ENCODE results near the gene PLA2G12B. TPM values are rescaled to one million over a fixed set of nuclear protein-coding genes. Genes with fewer than 3 reads are reported as not detected.
"Not testable (repeated sequence)": the region's sequence is repeated elsewhere in the genome, so short reads cannot be mapped to it uniquely, and the experiment has no call there.

Gene PLA2G12B
- total RNA-seq, 6 donors from 2014 or later = 0.61 to 12.2 (median 3.2) TPM

GRCh38 chr10:72912736-72913135, 41.9 kb downstream of the PLA2G12B start:
- Histone ChIP-seq H3K4me3 (no peak overlapping the region), H3K9me3 (no peaks in the 10 kb centered on the region), H3K27ac (no peak overlapping the region), H3K27me3 (no peaks in the 10 kb centered on the region), H3K4me1 (no peaks in the 10 kb centered on the region), H3K36me3 (no peaks in the 10 kb centered on the region)
- WGBS, 2 donors = 93 to 95% methylated on average over 4 of the region's 4 CpGs
- ATAC-seq (ENCODE audit: low FRiP score in 2 of 2) = no peak
- no peak for DNase-seq
- no peak for TF ChIP-seq EP300 (IDR thresholded peaks at IDR 0.05)
- TF ChIP-seq POLR2AphosphoS5 (IDR thresholded peaks at IDR 0.05) = no peak
- TF ChIP-seq, protein P1, sequence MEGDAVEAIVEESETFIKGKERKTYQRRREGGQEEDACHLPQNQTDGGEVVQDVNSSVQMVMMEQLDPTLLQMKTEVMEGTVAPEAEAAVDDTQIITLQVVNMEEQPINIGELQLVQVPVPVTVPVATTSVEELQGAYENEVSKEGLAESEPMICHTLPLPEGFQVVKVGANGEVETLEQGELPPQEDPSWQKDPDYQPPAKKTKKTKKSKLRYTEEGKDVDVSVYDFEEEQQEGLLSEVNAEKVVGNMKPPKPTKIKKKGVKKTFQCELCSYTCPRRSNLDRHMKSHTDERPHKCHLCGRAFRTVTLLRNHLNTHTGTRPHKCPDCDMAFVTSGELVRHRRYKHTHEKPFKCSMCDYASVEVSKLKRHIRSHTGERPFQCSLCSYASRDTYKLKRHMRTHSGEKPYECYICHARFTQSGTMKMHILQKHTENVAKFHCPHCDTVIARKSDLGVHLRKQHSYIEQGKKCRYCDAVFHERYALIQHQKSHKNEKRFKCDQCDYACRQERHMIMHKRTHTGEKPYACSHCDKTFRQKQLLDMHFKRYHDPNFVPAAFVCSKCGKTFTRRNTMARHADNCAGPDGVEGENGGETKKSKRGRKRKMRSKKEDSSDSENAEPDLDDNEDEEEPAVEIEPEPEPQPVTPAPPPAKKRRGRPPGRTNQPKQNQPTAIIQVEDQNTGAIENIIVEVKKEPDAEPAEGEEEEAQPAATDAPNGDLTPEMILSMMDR (IDR thresholded peaks at IDR 0.05) = no peak
- no peak for TF ChIP-seq POLR2A (IDR thresholded peaks at IDR 0.05)

- no peaks in the 10 kb centered on the region for H3K4me1 ChIP-seq
- ATAC-seq (ENCODE audit: low FRiP score in 2 of 2) (no peak), DNase-seq (no peak)
- no peaks in the 10 kb centered on the region for H3K9me3 ChIP-seq
- TF ChIP-seq EP300 (IDR thresholded peaks at IDR 0.05) (no peak), POLR2A (IDR thresholded peaks at IDR 0.05) (no peak), POLR2AphosphoS5 (IDR thresholded peaks at IDR 0.05) (no peak)
- TF ChIP-seq, protein P1 (IDR thresholded peaks at IDR 0.05) = no peak
- H3K27me3 ChIP-seq = no peaks in the 10 kb centered on the region
- no peak overlapping the region for H3K27ac ChIP-seq
- no peak overlapping the region for H3K4me3 ChIP-seq
- 91 to 93% methylated on average over 2 of the region's 2 CpGs for WGBS, 2 donors
- no peaks in the 10 kb centered on the region for H3K36me3 ChIP-seq
These were observed 42.8 kb downstream of the PLA2G12B start for GRCh38 chr10:72911758-72912157.

DNA sequence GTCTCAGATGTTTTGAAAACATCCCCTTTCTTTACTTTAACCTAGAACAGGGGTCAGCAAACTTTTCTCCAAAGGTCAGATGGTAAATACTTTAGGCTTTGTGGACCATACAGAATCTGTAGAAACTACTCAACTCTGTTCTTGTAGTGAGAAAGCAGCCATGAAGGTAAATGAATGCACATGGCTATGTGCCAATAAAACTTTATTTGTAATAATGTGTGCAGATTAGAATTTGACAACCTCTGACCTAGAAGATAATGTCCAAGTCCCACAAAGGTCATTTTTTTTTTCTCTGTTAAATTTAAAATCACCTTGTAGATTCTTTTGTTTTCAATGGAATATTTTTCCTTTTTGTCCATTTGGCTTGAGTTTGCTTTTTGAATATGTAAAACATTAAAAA, 43.9 kb downstream of the PLA2G12B start:
- Histone ChIP-seq H3K4me1 (no peaks in the 10 kb centered on the region), H3K4me3 (no peak overlapping the region), H3K27me3 (no peaks in the 10 kb centered on the region), H3K36me3 (no peaks in the 10 kb centered on the region), H3K9me3 (no peaks in the 10 kb centered on the region), H3K27ac (no peak overlapping the region)
- DNase-seq = no peak
- TF ChIP-seq EP300 (IDR thresholded peaks at IDR 0.05) = no peak
- no peak for TF ChIP-seq POLR2A (IDR thresholded peaks at IDR 0.05)
- no peak for ATAC-seq (ENCODE audit: low FRiP score in 2 of 2)

GRCh38 chr10:72906446-72906845, 48.2 kb downstream of the PLA2G12B start:
- no peak for DNase-seq
- TF ChIP-seq, protein P1 (IDR thresholded peaks at IDR 0.05) = no peak
- TF ChIP-seq EP300 (IDR thresholded peaks at IDR 0.05) = no peak
- no peak for TF ChIP-seq POLR2AphosphoS5 (IDR thresholded peaks at IDR 0.05)
- TF ChIP-seq POLR2A (IDR thresholded peaks at IDR 0.05) = no peak
- 82 to 87% methylated on average over 6 of the region's 6 CpGs for WGBS, 2 donors

GRCh38 chr10:72904806-72905205, 49.8 kb downstream of the PLA2G12B start:
- 81 to 82% methylated on average over 3 of the region's 3 CpGs for WGBS, 2 donors
- Histone ChIP-seq H3K4me3 (no peak overlapping the region), H3K36me3 (no peaks in the 10 kb centered on the region), H3K27ac (no peak overlapping the region), H3K27me3 (no peaks in the 10 kb centered on the region), H3K4me1 (no peaks in the 10 kb centered on the region), H3K9me3 (no peaks in the 10 kb centered on the region)
- DNase-seq = no peak
- TF ChIP-seq, protein P1 (IDR thresholded peaks at IDR 0.05) = no peak
- TF ChIP-seq POLR2A (IDR thresholded peaks at IDR 0.05) (no peak), EP300 (IDR thresholded peaks at IDR 0.05) (no peak), POLR2AphosphoS5 (IDR thresholded peaks at IDR 0.05) (no peak)
- no peak for ATAC-seq (ENCODE audit: low FRiP score in 2 of 2)

More at GRCh38 chr10:72906446-72906845, 48.2 kb downstream of the PLA2G12B start:
- no peaks in the 10 kb centered on the region for H3K9me3 ChIP-seq
- no peak overlapping the region for H3K4me3 ChIP-seq
- H3K36me3 ChIP-seq = no peaks in the 10 kb centered on the region
- no peak overlapping the region for H3K27ac ChIP-seq
- no peaks in the 10 kb centered on the region for H3K27me3 ChIP-seq
- no peaks in the 10 kb centered on the region for H3K4me1 ChIP-seq
- no peak for ATAC-seq (ENCODE audit: low FRiP score in 2 of 2)

DNA sequence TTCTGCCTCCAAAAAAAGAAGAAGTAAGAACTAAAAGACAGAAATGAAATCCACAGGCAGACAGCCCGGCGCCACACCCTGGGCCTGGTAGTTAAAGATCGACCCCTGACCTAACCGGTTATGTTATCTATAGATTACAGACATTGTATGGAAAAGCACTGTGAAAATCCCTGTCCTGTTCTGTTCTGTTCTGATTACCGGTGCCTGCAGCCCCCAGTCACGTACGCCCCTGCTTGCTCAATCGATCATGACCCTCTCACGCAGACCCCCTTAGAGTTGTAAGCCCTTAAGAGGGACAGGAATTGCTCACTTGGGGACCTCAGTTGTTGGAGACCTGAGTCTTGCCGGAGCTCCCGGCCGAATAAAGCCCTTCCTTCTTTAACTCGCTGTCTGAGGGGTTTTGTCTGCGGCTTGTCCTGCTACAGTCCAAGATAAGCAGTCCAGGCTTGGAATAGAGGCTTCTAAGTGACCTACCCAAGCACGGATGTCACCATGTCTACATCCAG, 50.6 kb downstream of the PLA2G12B start:
- not testable (repeated sequence) for H3K27me3 ChIP-seq; H3K4me3 ChIP-seq; DNase-seq; H3K27ac ChIP-seq; H3K36me3 ChIP-seq; H3K4me1 ChIP-seq; H3K9me3 ChIP-seq; ATAC-seq (ENCODE audit: low FRiP score in 2 of 2)
- 92 to 94% methylated on average over 15 of the region's 15 CpGs for WGBS, 2 donors

Measured in upper lobe of left lung (tissue), 6 donors.